Liver (tissue), 9 donors: Measurements from ENCODE around the gene ADRA2B. TPM values are rescaled to one million over a fixed set of nuclear protein-coding genes. Genes with fewer than 3 reads are reported as not detected.

Experiments
- DNase-seq: peaks from one replicate; pipeline ENCODE4 v3.0.0-alpha.2; 2017; ENCODE audit warnings: low spot score
- H3K27ac ChIP-seq, 2 donors: one replicate each; pipeline ENCODE4 v1.7.0; 2013; ENCODE audit warnings: inconsistent platforms in 2 of 2, low read length in 2 of 2, control low read depth in 1 of 2, low read depth in 1 of 2, mild to moderate bottlenecking in 1 of 2
- H3K27me3 ChIP-seq, 4 donors: one replicate each; pipeline versions ENCODE4 v1.6.1 to v1.7.0; 2013; ENCODE audit warnings: low read length in 3 of 4, inconsistent platforms in 1 of 4, mild to moderate bottlenecking in 1 of 4, moderate library complexity in 1 of 4; ENCODE audit not compliant: control insufficient read depth in 4 of 4, insufficient read depth in 4 of 4
- H3K36me3 ChIP-seq, 4 donors: one replicate each; pipeline versions ENCODE4 v1.6.1 to v1.7.0; 2013; ENCODE audit warnings: low read length in 3 of 4, mild to moderate bottlenecking in 3 of 4, low read depth in 1 of 4, moderate library complexity in 1 of 4; ENCODE audit not compliant: control insufficient read depth in 4 of 4, insufficient read depth in 3 of 4
- H3K4me1 ChIP-seq, 4 donors: one replicate each; pipeline versions ENCODE4 v1.6.1 to v1.7.0; 2013; ENCODE audit warnings: low read length in 3 of 4, mild to moderate bottlenecking in 3 of 4, moderate library complexity in 1 of 4; ENCODE audit not compliant: control insufficient read depth in 4 of 4, insufficient read depth in 4 of 4
- H3K4me3 ChIP-seq, 3 donors: one replicate each; pipeline versions ENCODE4 v1.6.1 to v1.7.0; 2013; ENCODE audit warnings: low read length in 3 of 3, control low read depth in 1 of 3, low read depth in 1 of 3, mild to moderate bottlenecking in 1 of 3
- H3K9ac ChIP-seq, 2 donors: one replicate each; pipeline ENCODE4 v1.7.0; 2013; ENCODE audit warnings: low read length in 2 of 2, mild to moderate bottlenecking in 2 of 2, moderate library complexity in 2 of 2, control low read depth in 1 of 2, low read depth in 1 of 2
- H3K9me3 ChIP-seq, 4 donors: one replicate each; pipeline versions ENCODE4 v1.6.1 to v1.7.0; 2013; ENCODE audit warnings: low read length in 3 of 4; ENCODE audit not compliant: control insufficient read depth in 4 of 4
- EGR1 ChIP-seq, 2 donors: IDR thresholded peaks; 2 replicates each; pipeline ENCODE4 v1.6.1; 2016 to 2018; ENCODE audit warnings: antibody characterized with exemption in 2 of 2, low read depth in 2 of 2
- FOXA1 ChIP-seq: IDR thresholded peaks from 2 replicates; pipeline ENCODE4 v1.6.1; 2016; ENCODE audit warnings: antibody characterized with exemption
- FOXA2 ChIP-seq: IDR thresholded peaks from 2 replicates; pipeline ENCODE4 v1.6.1; 2016; ENCODE audit warnings: antibody characterized with exemption
- GABPA ChIP-seq, 2 donors: IDR thresholded peaks in 1 of 2; conservative IDR thresholded peaks in 1 of 2; 2 replicates each; pipeline ENCODE4 v1.6.1; 2016; ENCODE audit warnings: antibody characterized with exemption in 2 of 2, mild to moderate bottlenecking in 1 of 2, moderate library complexity in 1 of 2
- HNF4A ChIP-seq, 2 donors: conservative IDR thresholded peaks; 2 replicates each; pipeline ENCODE4 v1.6.1; 2016; ENCODE audit warnings: antibody characterized with exemption in 2 of 2, mild to moderate bottlenecking in 2 of 2
- HNF4G ChIP-seq: IDR thresholded peaks from 2 replicates; pipeline ENCODE4 v1.6.1; 2016; ENCODE audit warnings: antibody characterized with exemption
- JUND ChIP-seq, 2 donors: IDR thresholded peaks; 2 replicates each; pipeline ENCODE4 v1.6.1; 2016; ENCODE audit warnings: antibody characterized with exemption in 2 of 2
- NR2F2 ChIP-seq: IDR thresholded peaks from 2 replicates; pipeline ENCODE4 v1.6.1; 2016; ENCODE audit warnings: antibody characterized with exemption
- RAD21 ChIP-seq, 2 donors: IDR thresholded peaks; 2 replicates each; pipeline ENCODE4 v1.6.1; 2016; ENCODE audit warnings: antibody characterized with exemption in 2 of 2, mild to moderate bottlenecking in 2 of 2
- RXRA ChIP-seq, 2 donors: IDR thresholded peaks; 2 replicates each; pipeline ENCODE4 v1.6.1; 2017 to 2018; ENCODE audit warnings: antibody characterized with exemption in 2 of 2, mild to moderate bottlenecking in 1 of 2
- SP1 ChIP-seq: IDR thresholded peaks from 2 replicates; pipeline ENCODE4 v1.6.1; 2018; ENCODE audit warnings: antibody characterized with exemption, mild to moderate bottlenecking
- TAF1 ChIP-seq: conservative IDR thresholded peaks from 2 replicates; pipeline ENCODE4 v1.6.1; 2016; ENCODE audit warnings: antibody characterized with exemption, mild to moderate bottlenecking
- YY1 ChIP-seq: IDR thresholded peaks from 2 replicates; pipeline ENCODE4 v1.6.1; 2016; ENCODE audit warnings: antibody characterized with exemption, mild to moderate bottlenecking
- WGBS: extraction: QIAGEN DNeasy Blood & Tissue Kit; methylation state at CpG from one replicate; pipeline ENCODE4 v1.1.7; 2013; 5-methylcytosine and 5-hydroxymethylcytosine counted together
- polyA plus RNA-seq, 2 donors: library from polyadenylated mRNA; stranded (reverse) in 1 of 2; unstranded in 1 of 2; fragments of 200-250 nt in 1 of 2; fragments of >200 nt in 1 of 2; fragmentation: Nextera tagmentation in 1 of 2; extraction: Ambion mirVana in 1 of 2; gene quantifications; one replicate each; pipeline versions ENCODE4 v1.2.1 to v1.2.3, GENCODE V29; 2013 to 2015
- total RNA-seq, 2 donors: library from RNA; depleted of rRNA; stranded (reverse); fragments of >200 nt; gene quantifications; one replicate each; pipeline ENCODE4 v1.2.3, GENCODE V29; 2014
- TF ChIP-seq, protein P1 (sequence below): IDR thresholded peaks from 2 replicates; pipeline ENCODE4 v1.6.1; 2016; ENCODE audit warnings: antibody characterized with exemption
- TF ChIP-seq, protein P2 (sequence below): IDR thresholded peaks from 2 replicates; pipeline ENCODE4 v1.6.1; 2016; ENCODE audit warnings: antibody characterized with exemption
- TF ChIP-seq, protein P3 (sequence below): IDR thresholded peaks from 2 replicates; pipeline ENCODE4 v1.6.1; 2016; ENCODE audit warnings: antibody characterized with exemption, mild to moderate bottlenecking
- TF ChIP-seq, protein P4 (sequence below): IDR thresholded peaks from 2 replicates; pipeline ENCODE4 v1.6.1; 2016; ENCODE audit warnings: antibody characterized with exemption
- TF ChIP-seq, protein P5 (sequence below): fragments of 150-350 bp; IDR thresholded peaks from 2 replicates; pipeline ENCODE4 v1.5.1; 2017; ENCODE audit warnings: improper control_type of control experiment, low read depth, low read length; ENCODE audit not compliant: missing input control
- donor health status: healthy.
- donor health status: healthy.
- donor health status: healthy.
- donor health status: healthy.
- donor health status: healthy.

The ADRA2B gene
- total and polyA plus RNA-seq, 4 donors: 1.3 to 8.6 (median 3.0) TPM

DNA sequence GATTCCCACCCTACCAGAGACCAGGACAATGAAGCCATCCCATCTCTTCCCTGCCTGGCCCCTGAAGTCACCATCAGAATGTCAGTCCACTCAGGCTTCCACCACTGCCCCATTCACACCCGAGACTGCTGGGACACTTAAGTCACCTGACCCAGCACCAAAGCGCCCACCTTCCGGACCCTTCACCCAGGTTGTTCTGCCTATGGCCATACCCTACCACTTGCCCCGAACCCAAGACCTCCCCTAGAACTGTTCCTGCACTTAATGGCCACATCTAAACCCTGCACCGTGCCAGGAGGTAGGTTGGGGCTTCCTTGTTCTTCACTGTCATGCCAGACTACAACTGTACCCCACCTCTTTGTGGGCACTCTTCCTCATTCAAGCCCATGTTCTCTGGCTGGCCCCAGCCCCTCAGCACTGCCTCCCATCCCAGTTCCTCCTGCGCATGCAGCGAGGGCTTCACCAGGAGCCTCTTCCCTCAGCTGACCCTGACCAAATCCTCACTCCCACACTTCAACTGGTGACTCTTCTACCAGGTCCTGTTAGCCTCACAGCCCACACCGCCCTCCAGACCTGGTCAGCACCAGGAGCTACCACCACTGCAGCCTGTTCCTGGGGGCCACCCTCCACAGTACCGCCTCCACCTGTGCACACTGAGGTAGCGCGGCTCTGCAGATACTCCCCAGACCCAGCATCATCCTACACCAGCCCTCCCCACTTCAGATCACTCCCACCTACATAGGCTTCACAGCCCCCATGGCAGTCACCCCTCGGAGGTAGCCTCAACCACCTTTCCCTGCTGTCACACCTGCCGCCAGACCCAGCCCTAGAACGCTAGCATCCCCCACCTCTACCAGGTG lies 8.3 kb upstream of the ADRA2B start:
- Histone ChIP-seq H3K9me3 (no peaks in the 10 kb centered on the region), H3K9ac (no peak overlapping the region), H3K27ac (no peak overlapping the region), H3K4me3 (no peak overlapping the region), H3K27me3 (no peaks in the 10 kb centered on the region), H3K4me1 (no peaks in the 10 kb centered on the region), H3K36me3 (no peaks in the 10 kb centered on the region)
- no peak for DNase-seq
- 94% methylated on average over 14 of the region's 14 CpGs for WGBS
- TF ChIP-seq, protein P1, sequence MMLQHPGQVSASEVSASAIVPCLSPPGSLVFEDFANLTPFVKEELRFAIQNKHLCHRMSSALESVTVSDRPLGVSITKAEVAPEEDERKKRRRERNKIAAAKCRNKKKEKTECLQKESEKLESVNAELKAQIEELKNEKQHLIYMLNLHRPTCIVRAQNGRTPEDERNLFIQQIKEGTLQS: no peak
- TF ChIP-seq FOXA2 (no peak), HNF4A (conservative IDR thresholded peaks at IDR 0.05) (no peak), RXRA (IDR thresholded peaks at IDR 0.05) (no peak), JUND (IDR thresholded peaks at IDR 0.05) (no peak), HNF4G (no peak), FOXA1 (no peak), SP1 (no peak), YY1 (no peak), EGR1 (IDR thresholded peaks at IDR 0.05; ENCODE audit: low read depth in 2 of 2) (no peak), RAD21 (IDR thresholded peaks at IDR 0.05) (no peak), NR2F2 (no peak)
- TF ChIP-seq, protein P2, sequence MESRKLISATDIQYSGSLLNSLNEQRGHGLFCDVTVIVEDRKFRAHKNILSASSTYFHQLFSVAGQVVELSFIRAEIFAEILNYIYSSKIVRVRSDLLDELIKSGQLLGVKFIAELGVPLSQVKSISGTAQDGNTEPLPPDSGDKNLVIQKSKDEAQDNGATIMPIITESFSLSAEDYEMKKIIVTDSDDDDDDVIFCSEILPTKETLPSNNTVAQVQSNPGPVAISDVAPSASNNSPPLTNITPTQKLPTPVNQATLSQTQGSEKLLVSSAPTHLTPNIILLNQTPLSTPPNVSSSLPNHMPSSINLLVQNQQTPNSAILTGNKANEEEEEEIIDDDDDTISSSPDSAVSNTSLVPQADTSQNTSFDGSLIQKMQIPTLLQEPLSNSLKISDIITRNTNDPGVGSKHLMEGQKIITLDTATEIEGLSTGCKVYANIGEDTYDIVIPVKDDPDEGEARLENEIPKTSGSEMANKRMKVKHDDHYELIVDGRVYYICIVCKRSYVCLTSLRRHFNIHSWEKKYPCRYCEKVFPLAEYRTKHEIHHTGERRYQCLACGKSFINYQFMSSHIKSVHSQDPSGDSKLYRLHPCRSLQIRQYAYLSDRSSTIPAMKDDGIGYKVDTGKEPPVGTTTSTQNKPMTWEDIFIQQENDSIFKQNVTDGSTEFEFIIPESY: no peak
- TF ChIP-seq, protein P3, sequence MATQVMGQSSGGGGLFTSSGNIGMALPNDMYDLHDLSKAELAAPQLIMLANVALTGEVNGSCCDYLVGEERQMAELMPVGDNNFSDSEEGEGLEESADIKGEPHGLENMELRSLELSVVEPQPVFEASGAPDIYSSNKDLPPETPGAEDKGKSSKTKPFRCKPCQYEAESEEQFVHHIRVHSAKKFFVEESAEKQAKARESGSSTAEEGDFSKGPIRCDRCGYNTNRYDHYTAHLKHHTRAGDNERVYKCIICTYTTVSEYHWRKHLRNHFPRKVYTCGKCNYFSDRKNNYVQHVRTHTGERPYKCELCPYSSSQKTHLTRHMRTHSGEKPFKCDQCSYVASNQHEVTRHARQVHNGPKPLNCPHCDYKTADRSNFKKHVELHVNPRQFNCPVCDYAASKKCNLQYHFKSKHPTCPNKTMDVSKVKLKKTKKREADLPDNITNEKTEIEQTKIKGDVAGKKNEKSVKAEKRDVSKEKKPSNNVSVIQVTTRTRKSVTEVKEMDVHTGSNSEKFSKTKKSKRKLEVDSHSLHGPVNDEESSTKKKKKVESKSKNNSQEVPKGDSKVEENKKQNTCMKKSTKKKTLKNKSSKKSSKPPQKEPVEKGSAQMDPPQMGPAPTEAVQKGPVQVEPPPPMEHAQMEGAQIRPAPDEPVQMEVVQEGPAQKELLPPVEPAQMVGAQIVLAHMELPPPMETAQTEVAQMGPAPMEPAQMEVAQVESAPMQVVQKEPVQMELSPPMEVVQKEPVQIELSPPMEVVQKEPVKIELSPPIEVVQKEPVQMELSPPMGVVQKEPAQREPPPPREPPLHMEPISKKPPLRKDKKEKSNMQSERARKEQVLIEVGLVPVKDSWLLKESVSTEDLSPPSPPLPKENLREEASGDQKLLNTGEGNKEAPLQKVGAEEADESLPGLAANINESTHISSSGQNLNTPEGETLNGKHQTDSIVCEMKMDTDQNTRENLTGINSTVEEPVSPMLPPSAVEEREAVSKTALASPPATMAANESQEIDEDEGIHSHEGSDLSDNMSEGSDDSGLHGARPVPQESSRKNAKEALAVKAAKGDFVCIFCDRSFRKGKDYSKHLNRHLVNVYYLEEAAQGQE: no peak

DNA sequence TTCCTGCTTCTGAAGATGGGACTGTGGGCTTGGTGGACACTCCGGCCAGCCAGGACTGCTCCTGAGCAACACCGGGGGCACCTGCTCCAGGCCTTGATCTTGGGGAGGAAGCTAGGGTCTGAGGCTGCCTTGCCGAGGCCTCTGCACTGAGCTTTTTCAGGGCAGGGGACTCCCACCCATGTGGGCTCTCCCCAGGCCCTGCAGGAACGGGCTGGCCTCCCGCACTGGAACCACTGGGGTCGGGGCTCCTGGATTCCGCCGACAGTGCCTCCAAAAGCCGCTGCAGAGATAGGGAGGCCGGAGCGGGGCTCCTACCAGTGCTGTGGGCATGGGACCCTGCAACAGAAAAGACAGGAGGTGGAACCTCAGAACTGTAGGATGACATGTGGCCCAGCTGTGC lies 7.6 kb upstream of the ADRA2B start:
- H3K4me3 ChIP-seq: no peak overlapping the region
- no peak overlapping the region for H3K9ac ChIP-seq
- H3K27ac ChIP-seq: no peak overlapping the region
- H3K9me3 ChIP-seq: no peaks in the 10 kb centered on the region
- no peaks in the 10 kb centered on the region for H3K36me3 ChIP-seq
- no peaks in the 10 kb centered on the region for H3K4me1 ChIP-seq
- no peak for DNase-seq
- WGBS: 93% methylated on average over 11 of the region's 11 CpGs
- H3K27me3 ChIP-seq: no peaks in the 10 kb centered on the region
- TF ChIP-seq SP1 (no peak), TAF1 (no peak), NR2F2 (no peak), YY1 (no peak), RXRA (IDR thresholded peaks at IDR 0.05) (no peak), EGR1 (IDR thresholded peaks at IDR 0.05; ENCODE audit: low read depth in 2 of 2) (no peak), JUND (IDR thresholded peaks at IDR 0.05) (no peak), HNF4G (no peak), RAD21 (IDR thresholded peaks at IDR 0.05) (no peak), FOXA2 (no peak), GABPA (IDR thresholded peaks at IDR 0.05 in 1 of 2, conservative IDR thresholded peaks at IDR 0.05 in 1 of 2) (no peak)
- TF ChIP-seq, protein P2: no peak
- TF ChIP-seq, protein P1: no peak
- TF ChIP-seq, protein P4, sequence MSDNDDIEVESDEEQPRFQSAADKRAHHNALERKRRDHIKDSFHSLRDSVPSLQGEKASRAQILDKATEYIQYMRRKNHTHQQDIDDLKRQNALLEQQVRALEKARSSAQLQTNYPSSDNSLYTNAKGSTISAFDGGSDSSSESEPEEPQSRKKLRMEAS: no peak
- TF ChIP-seq, protein P5, sequence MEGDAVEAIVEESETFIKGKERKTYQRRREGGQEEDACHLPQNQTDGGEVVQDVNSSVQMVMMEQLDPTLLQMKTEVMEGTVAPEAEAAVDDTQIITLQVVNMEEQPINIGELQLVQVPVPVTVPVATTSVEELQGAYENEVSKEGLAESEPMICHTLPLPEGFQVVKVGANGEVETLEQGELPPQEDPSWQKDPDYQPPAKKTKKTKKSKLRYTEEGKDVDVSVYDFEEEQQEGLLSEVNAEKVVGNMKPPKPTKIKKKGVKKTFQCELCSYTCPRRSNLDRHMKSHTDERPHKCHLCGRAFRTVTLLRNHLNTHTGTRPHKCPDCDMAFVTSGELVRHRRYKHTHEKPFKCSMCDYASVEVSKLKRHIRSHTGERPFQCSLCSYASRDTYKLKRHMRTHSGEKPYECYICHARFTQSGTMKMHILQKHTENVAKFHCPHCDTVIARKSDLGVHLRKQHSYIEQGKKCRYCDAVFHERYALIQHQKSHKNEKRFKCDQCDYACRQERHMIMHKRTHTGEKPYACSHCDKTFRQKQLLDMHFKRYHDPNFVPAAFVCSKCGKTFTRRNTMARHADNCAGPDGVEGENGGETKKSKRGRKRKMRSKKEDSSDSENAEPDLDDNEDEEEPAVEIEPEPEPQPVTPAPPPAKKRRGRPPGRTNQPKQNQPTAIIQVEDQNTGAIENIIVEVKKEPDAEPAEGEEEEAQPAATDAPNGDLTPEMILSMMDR: no peak
